ENCODE measurements around the gene ADGRG3. TPM values are rescaled to one million over a fixed set of nuclear protein-coding genes. Genes with fewer than 3 reads are reported as not detected.

The ADGRG3 gene
- total RNA-seq, 1 donor from 2014 or later: not detected

DNA sequence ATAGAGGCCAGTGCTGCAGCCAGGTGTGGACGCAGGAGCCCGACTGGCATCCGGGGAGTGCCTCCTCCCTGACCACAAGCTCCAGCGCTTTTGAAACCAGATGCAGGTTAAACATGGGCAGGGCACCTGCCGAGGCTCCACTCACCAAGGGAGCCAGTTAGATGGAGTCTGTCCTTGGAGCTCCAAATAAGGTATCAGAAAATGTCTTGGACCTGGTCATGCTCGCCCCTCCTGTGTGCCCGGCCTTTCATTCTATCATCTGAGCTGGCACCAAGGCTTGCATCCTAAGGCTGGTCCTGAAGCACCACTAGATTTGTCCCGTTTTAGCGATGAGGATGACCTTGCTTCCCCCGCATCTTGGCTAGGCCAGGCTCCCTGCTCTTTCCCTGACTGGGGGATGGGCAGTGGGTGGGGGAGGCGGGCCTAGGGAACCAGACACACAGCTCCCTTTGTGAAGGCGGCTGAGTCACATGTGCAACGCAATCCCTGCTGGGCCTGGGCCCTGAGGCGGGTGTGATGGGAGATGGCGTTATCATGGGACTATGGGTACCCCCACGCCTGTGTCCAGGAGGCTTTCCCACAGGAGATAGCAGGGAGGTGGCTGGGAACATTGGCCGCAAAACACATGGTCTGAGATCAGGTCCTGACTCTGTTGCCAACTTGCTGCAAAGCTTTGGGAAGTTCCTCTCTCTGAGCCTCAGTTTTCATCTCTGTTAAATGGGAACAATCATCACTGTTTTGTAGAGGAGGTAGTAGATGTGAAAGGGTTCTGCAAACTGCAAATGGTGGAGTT is 44.7 kb upstream of the ADGRG3 start:
- Histone ChIP-seq H3K9me3 (ENCODE audit: insufficient read depth, low read depth, low read length) (no peaks in the 10 kb centered on the region), H3K4me1 (ENCODE audit: insufficient read depth, low read length) (peaks cover 36% of the 10 kb centered on the region), H3K27me3 (ENCODE audit: insufficient read depth, low read length) (no peaks in the 10 kb centered on the region), H3K9ac (ENCODE audit: low read length) (no peak overlapping the region), H4K20me1 (ENCODE audit: insufficient read depth, low read length) (no peaks in the 10 kb centered on the region), H3K4me2 (ENCODE audit: low read length) (peak overlapping the region; percentile 33), H3K27ac (ENCODE audit: low read depth, low read length) (no peak overlapping the region), H3K79me2 (ENCODE audit: insufficient read depth, low read length) (no peaks in the 10 kb centered on the region), H3K36me3 (ENCODE audit: insufficient read depth, low read length) (no peaks in the 10 kb centered on the region), H3K4me3 (ENCODE audit: insufficient read depth, low read depth, low read length) (no peak overlapping the region), H2AFZ (ENCODE audit: low read depth, low read length) (peak overlapping the region; percentile 37)
- H3K27ac Mint-ChIP-seq (ENCODE audit: unreplicated experiment): peak overlapping the region; percentile 26
- TF ChIP-seq, protein P1, sequence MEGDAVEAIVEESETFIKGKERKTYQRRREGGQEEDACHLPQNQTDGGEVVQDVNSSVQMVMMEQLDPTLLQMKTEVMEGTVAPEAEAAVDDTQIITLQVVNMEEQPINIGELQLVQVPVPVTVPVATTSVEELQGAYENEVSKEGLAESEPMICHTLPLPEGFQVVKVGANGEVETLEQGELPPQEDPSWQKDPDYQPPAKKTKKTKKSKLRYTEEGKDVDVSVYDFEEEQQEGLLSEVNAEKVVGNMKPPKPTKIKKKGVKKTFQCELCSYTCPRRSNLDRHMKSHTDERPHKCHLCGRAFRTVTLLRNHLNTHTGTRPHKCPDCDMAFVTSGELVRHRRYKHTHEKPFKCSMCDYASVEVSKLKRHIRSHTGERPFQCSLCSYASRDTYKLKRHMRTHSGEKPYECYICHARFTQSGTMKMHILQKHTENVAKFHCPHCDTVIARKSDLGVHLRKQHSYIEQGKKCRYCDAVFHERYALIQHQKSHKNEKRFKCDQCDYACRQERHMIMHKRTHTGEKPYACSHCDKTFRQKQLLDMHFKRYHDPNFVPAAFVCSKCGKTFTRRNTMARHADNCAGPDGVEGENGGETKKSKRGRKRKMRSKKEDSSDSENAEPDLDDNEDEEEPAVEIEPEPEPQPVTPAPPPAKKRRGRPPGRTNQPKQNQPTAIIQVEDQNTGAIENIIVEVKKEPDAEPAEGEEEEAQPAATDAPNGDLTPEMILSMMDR (IDR thresholded peaks at IDR 0.05; ENCODE audit: insufficient read depth, low read depth, low read length): no peak
- TF ChIP-seq EZH2 (IDR thresholded peaks at IDR 0.05; ENCODE audit: insufficient read depth, low read length): no peak
- no peak for FAIRE-seq
- H3K4me1 Mint-ChIP-seq (ENCODE audit: low read depth, unreplicated experiment): peaks cover 30% of the 10 kb centered on the region
- H3K9me3 Mint-ChIP-seq (ENCODE audit: unreplicated experiment): no peaks in the 10 kb centered on the region
- H3K27me3 Mint-ChIP-seq (ENCODE audit: low read depth, unreplicated experiment): peaks cover 9% of the 10 kb centered on the region
- H3K36me3 Mint-ChIP-seq (ENCODE audit: low read depth, unreplicated experiment): no peaks in the 10 kb centered on the region
- H3K4me3 Mint-ChIP-seq (ENCODE audit: unreplicated experiment): no peak overlapping the region
- DNase-seq (ENCODE audit: low read depth): peak; percentile 58

DNA sequence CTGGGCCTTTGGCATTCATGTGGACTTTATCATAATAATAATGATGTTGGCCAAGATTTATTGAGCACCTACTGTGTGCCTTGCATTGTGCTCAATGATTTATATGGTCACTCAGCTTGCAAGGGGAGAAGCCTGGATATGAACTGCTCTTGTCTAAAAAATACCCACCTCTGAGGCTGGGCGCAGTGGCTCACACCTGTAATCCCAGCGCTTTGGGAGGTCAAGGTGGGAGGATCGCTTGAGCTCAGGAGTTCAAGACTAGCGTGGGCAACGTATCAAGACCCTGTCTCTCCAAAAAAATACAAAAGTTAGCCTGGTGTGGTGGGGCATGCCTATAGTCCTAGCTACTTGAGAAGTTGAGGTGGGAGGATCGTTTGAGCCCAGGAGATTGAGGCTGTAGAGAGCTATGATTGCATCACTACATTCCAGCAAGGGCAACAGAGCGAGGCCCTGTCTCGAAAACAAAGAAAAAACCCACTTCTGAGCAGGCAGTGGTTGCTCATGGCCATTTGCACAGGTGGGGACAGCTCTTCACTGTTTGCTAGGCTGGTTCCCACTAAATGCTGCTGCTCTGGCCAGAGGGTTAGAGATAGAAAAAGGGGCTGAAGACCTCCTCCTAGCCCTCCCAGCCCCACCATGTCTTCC is 43.9 kb upstream of the ADGRG3 start:
- H3K36me3 Mint-ChIP-seq (ENCODE audit: low read depth, unreplicated experiment): no peaks in the 10 kb centered on the region
- Histone ChIP-seq H3K27me3 (ENCODE audit: insufficient read depth, low read length) (no peaks in the 10 kb centered on the region), H3K27ac (ENCODE audit: low read depth, low read length) (no peak overlapping the region), H3K79me2 (ENCODE audit: insufficient read depth, low read length) (no peaks in the 10 kb centered on the region), H3K9ac (ENCODE audit: low read length) (no peak overlapping the region), H3K9me3 (ENCODE audit: insufficient read depth, low read depth, low read length) (no peaks in the 10 kb centered on the region), H3K4me2 (ENCODE audit: low read length) (peak overlapping the region; percentile 33), H4K20me1 (ENCODE audit: insufficient read depth, low read length) (no peaks in the 10 kb centered on the region), H3K4me1 (ENCODE audit: insufficient read depth, low read length) (peaks cover 42% of the 10 kb centered on the region), H3K4me3 (ENCODE audit: insufficient read depth, low read depth, low read length) (no peak overlapping the region), H2AFZ (ENCODE audit: low read depth, low read length) (no peak overlapping the region), H3K36me3 (ENCODE audit: insufficient read depth, low read length) (no peaks in the 10 kb centered on the region)
- DNase-seq (ENCODE audit: low read depth) (no peak), FAIRE-seq (no peak)
- no peak overlapping the region for H3K4me3 Mint-ChIP-seq (ENCODE audit: unreplicated experiment)
- peak overlapping the region; percentile 12 for H3K27ac Mint-ChIP-seq (ENCODE audit: unreplicated experiment)
- H3K27me3 Mint-ChIP-seq (ENCODE audit: low read depth, unreplicated experiment): peaks cover 3% of the 10 kb centered on the region
- peaks cover 35% of the 10 kb centered on the region for H3K4me1 Mint-ChIP-seq (ENCODE audit: low read depth, unreplicated experiment)
- peaks cover 3% of the 10 kb centered on the region for H3K9me3 Mint-ChIP-seq (ENCODE audit: unreplicated experiment)
- TF ChIP-seq, protein P1 (IDR thresholded peaks at IDR 0.05; ENCODE audit: insufficient read depth, low read depth, low read length): no peak
- TF ChIP-seq EZH2 (IDR thresholded peaks at IDR 0.05; ENCODE audit: insufficient read depth, low read length): no peak
